NCI-H1048 (cell line): Measurements from ENCODE around the gene SPATA6.
"Not testable (repeated sequence)": the region's sequence is repeated elsewhere in the genome, so short reads cannot be mapped to it uniquely, and the experiment has no call there.

Source experiments
- DNase-seq: peaks from one replicate; lab custom pipeline; 2025; lab: John Stamatoyannopoulos, UW

Gene SPATA6

GRCh38 chr1:48344373-48344772, 127.6 kb downstream of the SPATA6 start:
- DNase-seq = no peak

GRCh38 chr1:48341221-48341620, 130.8 kb downstream of the SPATA6 start:
- no peak for DNase-seq

DNA sequence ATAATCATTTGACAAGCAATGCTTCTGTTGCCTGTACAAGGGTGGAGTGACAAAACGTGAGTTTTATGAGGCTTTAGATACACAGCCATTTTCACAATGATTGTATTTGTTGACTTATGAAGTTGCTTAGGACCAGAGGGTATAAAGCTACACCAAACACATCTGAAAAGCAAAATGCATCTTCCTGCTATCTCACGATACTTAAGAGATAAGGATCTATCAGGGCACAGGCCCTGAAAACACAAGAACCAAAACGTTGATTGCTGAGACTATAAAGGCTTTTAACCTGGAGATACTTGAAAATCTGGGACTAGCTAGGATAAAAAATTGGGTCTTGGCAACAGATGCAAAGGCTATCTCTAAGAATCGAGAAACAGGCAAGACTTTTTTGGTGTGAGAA, 133.7 kb downstream of the SPATA6 start:
- no peak for DNase-seq

GRCh38 chr1:48333316-48333715, 138.7 kb downstream of the SPATA6 start:
- DNase-seq = no peak

DNA sequence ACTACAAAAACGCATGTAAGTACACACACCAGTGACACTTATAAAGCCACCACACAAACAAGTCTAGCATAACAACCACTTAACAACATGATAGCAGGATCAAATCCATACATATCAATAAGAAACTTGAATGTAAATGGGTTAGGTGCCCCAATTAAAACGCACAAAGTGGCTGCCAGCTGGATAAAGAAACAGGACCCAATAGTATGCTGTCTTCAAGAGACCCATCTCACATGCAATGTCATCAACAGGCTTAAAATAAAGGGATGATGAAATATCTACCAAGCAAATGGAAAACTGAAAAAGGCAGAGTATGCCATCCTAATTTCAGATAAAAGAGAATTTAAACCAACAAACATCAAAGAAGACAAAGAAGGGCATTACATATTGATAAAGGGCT, 139.9 kb downstream of the SPATA6 start:
- DNase-seq = no peak

GRCh38 chr1:48329905-48330304, 142.1 kb downstream of the SPATA6 start:
- DNase-seq = no peak

- DNase-seq = no peak
These were observed 142.5 kb downstream of the SPATA6 start for GRCh38 chr1:48329486-48329885.

DNA sequence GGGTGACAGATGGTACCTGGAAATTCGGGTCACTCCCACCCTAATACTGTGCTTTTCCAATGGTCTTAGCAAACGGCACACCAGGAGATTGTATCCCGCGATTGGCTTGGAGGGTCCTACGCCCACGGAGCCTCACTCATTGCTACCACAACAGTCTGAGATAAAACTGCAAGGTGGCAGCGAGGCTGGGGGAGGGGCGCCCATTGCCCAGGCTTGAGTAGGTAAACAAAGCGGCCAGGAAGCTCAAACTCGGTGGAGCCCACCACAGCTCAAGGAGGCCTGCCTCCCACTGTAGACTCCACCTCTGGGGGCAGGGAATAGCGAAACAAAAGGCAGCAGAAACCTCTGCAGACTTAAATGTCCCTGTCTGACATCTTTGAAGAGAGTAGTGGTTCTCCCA, 160.2 kb downstream of the SPATA6 start:
- not testable (repeated sequence) for DNase-seq

GRCh38 chr1:48309564-48310082, 162.4 kb downstream of the SPATA6 start:
- no peak for DNase-seq

DNA sequence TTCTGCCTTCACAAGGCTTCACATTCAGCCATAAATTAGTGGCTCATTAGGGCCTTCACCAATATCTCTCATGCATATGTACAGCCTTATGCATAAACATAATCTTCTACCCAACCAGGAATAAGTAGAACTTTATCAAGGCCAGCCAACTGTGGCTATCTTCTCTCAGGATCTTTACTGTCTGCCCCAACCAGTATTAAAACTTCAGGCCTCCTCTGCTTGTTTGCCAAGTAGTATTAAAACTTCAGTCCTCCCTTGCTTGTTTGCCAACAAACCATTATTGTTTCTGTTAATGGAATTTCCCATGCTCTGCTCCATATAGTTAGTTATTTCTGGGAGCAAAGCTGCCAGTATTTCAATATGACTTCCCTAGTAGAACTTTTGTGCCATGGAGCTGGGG, 169.4 kb downstream of the SPATA6 start:
- DNase-seq = no peak

DNA sequence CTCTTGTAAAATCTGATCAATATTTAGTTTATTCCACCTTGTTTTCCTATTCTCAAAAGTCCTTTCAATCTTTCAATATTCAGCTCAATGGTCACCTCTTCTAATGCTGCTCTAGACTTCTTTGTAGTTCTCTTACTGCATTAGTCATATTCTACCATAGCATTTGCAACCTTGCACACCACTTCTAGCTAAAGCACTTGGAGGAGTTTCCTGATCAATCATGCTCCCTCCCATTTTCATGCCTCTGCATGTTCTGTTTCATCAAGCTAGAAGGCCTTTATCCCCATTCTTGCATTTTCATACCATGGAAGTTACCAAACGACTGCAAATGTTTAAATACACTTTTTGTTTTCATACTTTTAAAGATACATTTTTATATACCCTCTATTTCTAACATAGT, 177.3 kb downstream of the SPATA6 start:
- no peak for DNase-seq

DNA sequence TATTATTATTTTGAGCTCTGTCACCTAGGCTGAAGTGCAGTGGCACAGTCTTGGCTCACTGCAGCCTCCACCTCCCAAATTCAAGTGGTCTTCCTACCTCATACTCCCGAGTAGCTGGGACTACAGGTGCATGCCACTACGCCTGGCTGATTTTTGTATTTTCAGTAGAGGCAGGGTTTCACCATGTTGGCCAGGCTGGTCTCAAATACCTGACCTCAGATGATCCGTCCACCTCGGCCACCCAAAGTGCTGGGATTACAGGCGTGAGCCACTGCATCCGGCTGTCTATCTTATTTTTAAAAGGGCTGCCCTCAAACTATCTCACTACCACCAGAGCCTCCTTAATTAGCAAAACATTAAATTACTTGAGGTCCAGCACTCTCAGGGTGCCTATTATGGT, 177.9 kb downstream of the SPATA6 start:
- not testable (repeated sequence) for DNase-seq

DNA sequence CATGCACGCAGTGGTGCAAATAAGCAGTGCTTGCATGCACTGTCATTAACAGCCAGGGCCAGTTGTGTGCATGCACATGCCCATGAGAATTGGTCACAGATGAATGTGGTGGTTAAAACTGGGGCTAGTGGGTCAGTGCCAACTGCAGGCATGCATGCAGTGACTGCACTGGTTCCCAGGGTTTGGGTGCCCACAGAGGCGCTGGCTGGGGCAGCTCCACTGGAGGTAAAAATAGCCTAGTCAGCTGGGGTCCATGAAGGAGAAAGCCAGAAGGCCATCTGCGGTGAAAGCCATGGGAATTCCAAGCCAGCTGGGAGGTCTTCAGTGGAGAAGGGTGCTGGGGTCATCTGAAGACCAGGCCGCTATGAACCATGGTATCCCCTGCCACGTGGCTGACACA, 179.3 kb downstream of the SPATA6 start:
- no peak for DNase-seq

DNA sequence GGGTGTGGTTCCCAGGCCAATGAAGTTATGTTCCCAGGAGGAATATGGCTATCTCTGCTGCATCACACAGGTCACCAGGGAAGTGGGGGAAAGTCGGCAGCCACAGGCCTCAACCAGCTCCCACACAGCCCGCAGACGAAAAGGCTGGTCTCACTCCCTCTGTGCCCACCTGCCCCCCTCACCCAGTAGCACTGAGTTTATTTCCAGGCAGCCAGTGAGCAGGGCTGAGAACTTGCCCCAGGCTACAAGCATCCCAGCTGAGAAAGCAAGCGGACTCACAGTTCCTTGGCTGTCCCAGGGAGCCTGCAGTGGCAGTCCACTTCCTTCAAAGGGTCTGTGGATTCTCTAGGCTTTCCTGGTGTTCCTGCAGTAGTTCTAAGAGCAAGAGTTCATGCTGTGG, 180.6 kb downstream of the SPATA6 start:
- DNase-seq = no peak

- DNase-seq = no peak
These were observed 186.5 kb downstream of the SPATA6 start for GRCh38 chr1:48285525-48285924.

- not testable (repeated sequence) for DNase-seq
These were observed 187.1 kb downstream of the SPATA6 start for GRCh38 chr1:48284696-48285420.

GRCh38 chr1:48282329-48282728, 189.7 kb downstream of the SPATA6 start:
- not testable (repeated sequence) for DNase-seq

- DNase-seq = not testable (repeated sequence)
These were observed 194.6 kb downstream of the SPATA6 start for GRCh38 chr1:48277437-48277836.

GRCh38 chr1:48266576-48266975, 205.4 kb downstream of the SPATA6 start:
- no peak for DNase-seq

DNA sequence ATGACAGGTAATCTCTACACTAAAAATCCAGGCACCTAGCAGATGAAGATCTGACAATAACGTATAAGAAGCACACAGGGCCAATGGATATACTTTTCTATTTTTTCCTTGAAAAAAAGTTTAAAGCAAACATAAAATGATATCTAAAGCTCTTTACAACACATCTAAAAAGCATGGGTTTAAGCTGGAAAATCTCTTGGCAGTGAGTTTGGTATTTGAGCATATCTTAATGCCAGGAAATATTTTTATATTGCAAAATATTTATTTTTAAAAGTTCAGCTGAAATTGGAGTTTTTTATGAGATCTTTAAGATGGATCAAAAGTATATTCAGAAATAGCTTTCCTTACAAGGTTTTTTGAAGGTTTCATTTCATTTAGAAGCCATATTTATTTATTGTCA, 209.0 kb downstream of the SPATA6 start:
- DNase-seq = no peak

GRCh38 chr1:48261881-48262400, 210.1 kb downstream of the SPATA6 start:
- no peak for DNase-seq

GRCh38 chr1:48258106-48258505, 213.9 kb downstream of the SPATA6 start:
- DNase-seq = no peak

- no peak for DNase-seq
These were observed 217.8 kb downstream of the SPATA6 start for GRCh38 chr1:48254254-48254653.

- no peak for DNase-seq
These were observed 220.2 kb downstream of the SPATA6 start for GRCh38 chr1:48251821-48252220.
